ENCODE measurements around the gene ACAD10.
"Not testable (repeated sequence)": the region's sequence is repeated elsewhere in the genome, so short reads cannot be mapped to it uniquely, and the experiment has no call there.

ACAD10 gene

GRCh38 chr12:111761099-111761498 is 75.2 kb downstream of the ACAD10 start:
- Histone ChIP-seq H3K9ac (ENCODE audit: low read length) (no peak overlapping the region), H3K27me3 (replicated peaks; ENCODE audit: insufficient read depth, low read length) (no peaks in the 10 kb centered on the region), H4K20me1 (ENCODE audit: insufficient read depth, low read length) (no peaks in the 10 kb centered on the region), H3K79me2 (ENCODE audit: low read length) (no peaks in the 10 kb centered on the region), H3K36me3 (replicated peaks; ENCODE audit: insufficient read depth, low read length) (no peaks in the 10 kb centered on the region), H3F3A (ENCODE audit: insufficient read depth, low read length) (no peaks in the 10 kb centered on the region), H3K27ac (ENCODE audit: low read length) (no peak overlapping the region), H3K9me3 (replicated peaks; ENCODE audit: insufficient read depth, low read length) (no peaks in the 10 kb centered on the region), H3K9me2 (replicated peaks; ENCODE audit: insufficient read depth, low read length) (no peaks in the 10 kb centered on the region), H3K4me2 (ENCODE audit: low read depth, low read length) (no peak overlapping the region), H3K4me1 (ENCODE audit: low read length) (no peaks in the 10 kb centered on the region), H3K4me3 (ENCODE audit: low read length) (no peak overlapping the region), H2AFZ (ENCODE audit: low read length) (no peak overlapping the region)
- TF ChIP-seq EZH2phosphoT487 (IDR thresholded peaks at IDR 0.05; ENCODE audit: low read length): no peak
- TF ChIP-seq, protein P1, sequence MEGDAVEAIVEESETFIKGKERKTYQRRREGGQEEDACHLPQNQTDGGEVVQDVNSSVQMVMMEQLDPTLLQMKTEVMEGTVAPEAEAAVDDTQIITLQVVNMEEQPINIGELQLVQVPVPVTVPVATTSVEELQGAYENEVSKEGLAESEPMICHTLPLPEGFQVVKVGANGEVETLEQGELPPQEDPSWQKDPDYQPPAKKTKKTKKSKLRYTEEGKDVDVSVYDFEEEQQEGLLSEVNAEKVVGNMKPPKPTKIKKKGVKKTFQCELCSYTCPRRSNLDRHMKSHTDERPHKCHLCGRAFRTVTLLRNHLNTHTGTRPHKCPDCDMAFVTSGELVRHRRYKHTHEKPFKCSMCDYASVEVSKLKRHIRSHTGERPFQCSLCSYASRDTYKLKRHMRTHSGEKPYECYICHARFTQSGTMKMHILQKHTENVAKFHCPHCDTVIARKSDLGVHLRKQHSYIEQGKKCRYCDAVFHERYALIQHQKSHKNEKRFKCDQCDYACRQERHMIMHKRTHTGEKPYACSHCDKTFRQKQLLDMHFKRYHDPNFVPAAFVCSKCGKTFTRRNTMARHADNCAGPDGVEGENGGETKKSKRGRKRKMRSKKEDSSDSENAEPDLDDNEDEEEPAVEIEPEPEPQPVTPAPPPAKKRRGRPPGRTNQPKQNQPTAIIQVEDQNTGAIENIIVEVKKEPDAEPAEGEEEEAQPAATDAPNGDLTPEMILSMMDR (IDR thresholded peaks at IDR 0.05; ENCODE audit: low read length): no peak
- no peak for TF ChIP-seq EZH2 (optimal IDR thresholded peaks at IDR 0.05; ENCODE audit: low read depth, low read length)
- no peak for DNase-seq

- no peaks in the 10 kb centered on the region for H3K9me2 ChIP-seq (replicated peaks; ENCODE audit: insufficient read depth, low read length)
- no peak overlapping the region for H3K4me2 ChIP-seq (ENCODE audit: low read depth, low read length)
- no peaks in the 10 kb centered on the region for H3K36me3 ChIP-seq (replicated peaks; ENCODE audit: insufficient read depth, low read length)
- no peaks in the 10 kb centered on the region for H3K9me3 ChIP-seq (replicated peaks; ENCODE audit: insufficient read depth, low read length)
- no peaks in the 10 kb centered on the region for H3F3A ChIP-seq (ENCODE audit: insufficient read depth, low read length)
- no peak overlapping the region for H3K9ac ChIP-seq (ENCODE audit: low read length)
- DNase-seq: no peak
- H4K20me1 ChIP-seq (ENCODE audit: insufficient read depth, low read length): no peaks in the 10 kb centered on the region
- no peaks in the 10 kb centered on the region for H3K4me1 ChIP-seq (ENCODE audit: low read length)
- TF ChIP-seq EZH2 (optimal IDR thresholded peaks at IDR 0.05; ENCODE audit: low read depth, low read length): no peak
- TF ChIP-seq, protein P1 (IDR thresholded peaks at IDR 0.05; ENCODE audit: low read length): no peak
- TF ChIP-seq EZH2phosphoT487 (IDR thresholded peaks at IDR 0.05; ENCODE audit: low read length): no peak
- no peaks in the 10 kb centered on the region for H3K79me2 ChIP-seq (ENCODE audit: low read length)
- no peak overlapping the region for H3K27ac ChIP-seq (ENCODE audit: low read length)
- H3K4me3 ChIP-seq (ENCODE audit: low read length): no peak overlapping the region
- no peaks in the 10 kb centered on the region for H3K27me3 ChIP-seq (replicated peaks; ENCODE audit: insufficient read depth, low read length)
- no peak overlapping the region for H2AFZ ChIP-seq (ENCODE audit: low read length)
Measured at GRCh38 chr12:111761706-111762105, 75.9 kb downstream of the ACAD10 start.

GRCh38 chr12:111763552-111763951 is 77.7 kb downstream of the ACAD10 start:
- not testable (repeated sequence) for H3F3A ChIP-seq (ENCODE audit: insufficient read depth, low read length); H3K9ac ChIP-seq (ENCODE audit: low read length); H3K4me2 ChIP-seq (ENCODE audit: low read depth, low read length); DNase-seq; H3K4me3 ChIP-seq (ENCODE audit: low read length); H3K27me3 ChIP-seq (replicated peaks; ENCODE audit: insufficient read depth, low read length); H3K4me1 ChIP-seq (ENCODE audit: low read length); H3K27ac ChIP-seq (ENCODE audit: low read length); H2AFZ ChIP-seq (ENCODE audit: low read length); H3K36me3 ChIP-seq (replicated peaks; ENCODE audit: insufficient read depth, low read length); H4K20me1 ChIP-seq (ENCODE audit: insufficient read depth, low read length); H3K9me3 ChIP-seq (replicated peaks; ENCODE audit: insufficient read depth, low read length); H3K79me2 ChIP-seq (ENCODE audit: low read length); H3K9me2 ChIP-seq (replicated peaks; ENCODE audit: insufficient read depth, low read length)

- Histone ChIP-seq H3K9ac (ENCODE audit: low read length) (no peak overlapping the region), H3K4me2 (ENCODE audit: low read depth, low read length) (no peak overlapping the region), H3K27me3 (replicated peaks; ENCODE audit: insufficient read depth, low read length) (no peaks in the 10 kb centered on the region), H3K9me2 (replicated peaks; ENCODE audit: insufficient read depth, low read length) (no peaks in the 10 kb centered on the region), H4K20me1 (ENCODE audit: insufficient read depth, low read length) (no peaks in the 10 kb centered on the region), H2AFZ (ENCODE audit: low read length) (no peak overlapping the region), H3K79me2 (ENCODE audit: low read length) (no peaks in the 10 kb centered on the region), H3F3A (ENCODE audit: insufficient read depth, low read length) (no peaks in the 10 kb centered on the region), H3K4me3 (ENCODE audit: low read length) (no peak overlapping the region), H3K4me1 (ENCODE audit: low read length) (no peaks in the 10 kb centered on the region), H3K27ac (ENCODE audit: low read length) (no peak overlapping the region), H3K36me3 (replicated peaks; ENCODE audit: insufficient read depth, low read length) (no peaks in the 10 kb centered on the region), H3K9me3 (replicated peaks; ENCODE audit: insufficient read depth, low read length) (no peaks in the 10 kb centered on the region)
- no peak for DNase-seq
- no peak for TF ChIP-seq EZH2phosphoT487 (IDR thresholded peaks at IDR 0.05; ENCODE audit: low read length)
- TF ChIP-seq, protein P1 (IDR thresholded peaks at IDR 0.05; ENCODE audit: low read length): no peak
- TF ChIP-seq EZH2 (optimal IDR thresholded peaks at IDR 0.05; ENCODE audit: low read depth, low read length): no peak
Measured at GRCh38 chr12:111764120-111764821, 78.4 kb downstream of the ACAD10 start.

Data from MM.1S (cell line).